Measurements from ENCODE around the gene SPATA31E1. TPM values are rescaled to one million over a fixed set of nuclear protein-coding genes. Genes with fewer than 3 reads are reported as not detected.

Gene SPATA31E1
- total and polyA plus RNA-seq, 2 donors (not counting 1 experiment from before 2014, with no cell fraction given), result not detected

- TF ChIP-seq, protein P1, sequence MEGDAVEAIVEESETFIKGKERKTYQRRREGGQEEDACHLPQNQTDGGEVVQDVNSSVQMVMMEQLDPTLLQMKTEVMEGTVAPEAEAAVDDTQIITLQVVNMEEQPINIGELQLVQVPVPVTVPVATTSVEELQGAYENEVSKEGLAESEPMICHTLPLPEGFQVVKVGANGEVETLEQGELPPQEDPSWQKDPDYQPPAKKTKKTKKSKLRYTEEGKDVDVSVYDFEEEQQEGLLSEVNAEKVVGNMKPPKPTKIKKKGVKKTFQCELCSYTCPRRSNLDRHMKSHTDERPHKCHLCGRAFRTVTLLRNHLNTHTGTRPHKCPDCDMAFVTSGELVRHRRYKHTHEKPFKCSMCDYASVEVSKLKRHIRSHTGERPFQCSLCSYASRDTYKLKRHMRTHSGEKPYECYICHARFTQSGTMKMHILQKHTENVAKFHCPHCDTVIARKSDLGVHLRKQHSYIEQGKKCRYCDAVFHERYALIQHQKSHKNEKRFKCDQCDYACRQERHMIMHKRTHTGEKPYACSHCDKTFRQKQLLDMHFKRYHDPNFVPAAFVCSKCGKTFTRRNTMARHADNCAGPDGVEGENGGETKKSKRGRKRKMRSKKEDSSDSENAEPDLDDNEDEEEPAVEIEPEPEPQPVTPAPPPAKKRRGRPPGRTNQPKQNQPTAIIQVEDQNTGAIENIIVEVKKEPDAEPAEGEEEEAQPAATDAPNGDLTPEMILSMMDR (conservative IDR thresholded peaks at IDR 0.05 in 1 of 2, IDR thresholded peaks at IDR 0.05 in 1 of 2; ENCODE audit: low read depth in 1 of 2, low read length in 2 of 2), result no peak
- no peak for TF ChIP-seq EZH2 (IDR thresholded peaks at IDR 0.05; ENCODE audit: low read length, missing control alignments)
- Histone ChIP-seq H3K9ac (ENCODE audit: insufficient read depth, low read length) (no peak overlapping the region), H3K27me3 (ENCODE audit: control insufficient read depth, insufficient read depth, low read length) (no peaks in the 10 kb centered on the region), H3K4me3 (replicated peaks in 1 of 4; ENCODE audit: control extremely low read depth in 1 of 4, insufficient read depth in 1 of 4, low read depth in 3 of 4, low read length in 4 of 4) (no peak overlapping the region), H3K36me3 (ENCODE audit: control insufficient read depth, insufficient read depth, low read length) (no peaks in the 10 kb centered on the region), H4K20me1 (ENCODE audit: control insufficient read depth, extremely low read depth, insufficient read depth, low read length) (no peaks in the 10 kb centered on the region), H3K4me1 (ENCODE audit: control insufficient read depth, extremely low read depth, insufficient read depth, low read length) (peaks cover 8% of the 10 kb centered on the region), H3K9me3 (ENCODE audit: control insufficient read depth, insufficient read depth, low read depth, low read length) (no peaks in the 10 kb centered on the region), H3K27ac (ENCODE audit: insufficient read depth, low read length) (no peak overlapping the region), H2AFZ (ENCODE audit: low read length) (no peak overlapping the region), H3K4me2 (ENCODE audit: extremely low read depth, insufficient read depth, low read length) (no peak overlapping the region), H3K79me2 (ENCODE audit: control insufficient read depth, insufficient read depth, low read length) (no peaks in the 10 kb centered on the region)
- DNase-seq (ENCODE audit: low read depth in 2 of 2), result no peak
Measured at GRCh38 chr9:87863882-87864465, 18.7 kb upstream of the SPATA31E1 start.

DNA sequence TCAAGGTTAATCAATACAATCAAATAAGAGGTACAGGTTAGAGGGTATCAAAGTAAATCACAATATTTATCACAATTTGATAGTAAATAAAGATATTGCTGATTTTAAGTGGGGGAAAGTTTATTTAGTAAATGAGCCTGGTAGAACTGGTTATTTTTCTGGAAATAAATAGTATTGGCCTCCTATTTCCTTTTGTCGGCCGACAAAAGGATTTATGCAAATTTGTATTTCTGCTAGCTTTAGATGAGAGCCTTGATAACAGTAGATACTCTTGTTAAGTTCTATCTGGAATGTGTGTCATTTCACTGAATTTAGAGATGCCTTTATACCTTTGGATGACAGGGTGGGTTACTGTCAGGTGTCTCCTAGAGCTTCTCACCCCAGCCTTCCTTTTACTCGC lies 17.8 kb upstream of the SPATA31E1 start:
- Histone ChIP-seq H3K4me3 (replicated peaks in 1 of 4; ENCODE audit: control extremely low read depth in 1 of 4, insufficient read depth in 1 of 4, low read depth in 3 of 4, low read length in 4 of 4) (no peak overlapping the region), H3K4me2 (ENCODE audit: extremely low read depth, insufficient read depth, low read length) (no peak overlapping the region)
- TF ChIP-seq EZH2 (IDR thresholded peaks at IDR 0.05; ENCODE audit: low read length, missing control alignments), result no peak
- TF ChIP-seq, protein P1 (conservative IDR thresholded peaks at IDR 0.05 in 1 of 2, IDR thresholded peaks at IDR 0.05 in 1 of 2; ENCODE audit: low read depth in 1 of 2, low read length in 2 of 2), result no peak

DNA sequence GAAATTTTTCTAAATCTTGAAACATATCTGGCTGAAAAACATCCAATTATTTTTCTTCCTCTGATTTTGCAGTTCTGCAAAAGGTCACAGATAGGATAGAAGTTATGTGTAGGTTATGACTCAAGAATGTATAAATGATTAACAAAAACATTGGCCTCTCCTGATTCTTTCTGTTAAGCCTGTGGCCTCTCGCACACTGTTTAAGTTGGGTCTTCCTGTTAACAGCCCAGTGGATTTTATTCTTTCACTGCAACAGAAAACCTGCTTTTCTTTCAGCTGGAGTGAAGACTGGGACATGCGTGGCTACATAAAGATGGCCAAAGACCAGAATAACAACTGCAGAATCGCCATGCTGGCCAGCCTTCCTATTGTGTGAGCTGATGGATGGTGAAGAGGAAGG lies 17.1 kb upstream of the SPATA31E1 start:
- peak overlapping the region; percentile 55 for H2AFZ ChIP-seq (ENCODE audit: low read length)
- no peak for TF ChIP-seq EZH2 (IDR thresholded peaks at IDR 0.05; ENCODE audit: low read length, missing control alignments)
- TF ChIP-seq, protein P1 (conservative IDR thresholded peaks at IDR 0.05 in 1 of 2, IDR thresholded peaks at IDR 0.05 in 1 of 2; ENCODE audit: low read depth in 1 of 2, low read length in 2 of 2), result no peak
- no peak for DNase-seq (ENCODE audit: low read depth in 2 of 2)

More for the DNA sequence above, 17.8 kb upstream of the SPATA31E1 start:
- Histone ChIP-seq H3K27me3 (ENCODE audit: control insufficient read depth, insufficient read depth, low read length) (no peaks in the 10 kb centered on the region), H3K27ac (ENCODE audit: insufficient read depth, low read length) (no peak overlapping the region), H3K4me1 (ENCODE audit: control insufficient read depth, extremely low read depth, insufficient read depth, low read length) (peaks cover 8% of the 10 kb centered on the region), H4K20me1 (ENCODE audit: control insufficient read depth, extremely low read depth, insufficient read depth, low read length) (no peaks in the 10 kb centered on the region), H3K36me3 (ENCODE audit: control insufficient read depth, insufficient read depth, low read length) (no peaks in the 10 kb centered on the region), H3K9me3 (ENCODE audit: control insufficient read depth, insufficient read depth, low read depth, low read length) (no peaks in the 10 kb centered on the region), H3K79me2 (ENCODE audit: control insufficient read depth, insufficient read depth, low read length) (no peaks in the 10 kb centered on the region), H2AFZ (ENCODE audit: low read length) (no peak overlapping the region), H3K9ac (ENCODE audit: insufficient read depth, low read length) (no peak overlapping the region)
- DNase-seq (ENCODE audit: low read depth in 2 of 2), result no peak

More for the DNA sequence above, 17.1 kb upstream of the SPATA31E1 start:
- H3K4me2 ChIP-seq (ENCODE audit: extremely low read depth, insufficient read depth, low read length), result peak overlapping the region; percentile 37
- H4K20me1 ChIP-seq (ENCODE audit: control insufficient read depth, extremely low read depth, insufficient read depth, low read length), result no peaks in the 10 kb centered on the region
- no peaks in the 10 kb centered on the region for H3K9me3 ChIP-seq (ENCODE audit: control insufficient read depth, insufficient read depth, low read depth, low read length)
- H3K9ac ChIP-seq (ENCODE audit: insufficient read depth, low read length), result no peak overlapping the region
- no peaks in the 10 kb centered on the region for H3K27me3 ChIP-seq (ENCODE audit: control insufficient read depth, insufficient read depth, low read length)
- H3K79me2 ChIP-seq (ENCODE audit: control insufficient read depth, insufficient read depth, low read length), result no peaks in the 10 kb centered on the region
- H3K4me3 ChIP-seq (replicated peaks in 1 of 4; ENCODE audit: control extremely low read depth in 1 of 4, insufficient read depth in 1 of 4, low read depth in 3 of 4, low read length in 4 of 4), result no peak overlapping the region
- H3K27ac ChIP-seq (ENCODE audit: insufficient read depth, low read length), result peak overlapping the region; percentile 31
- H3K4me1 ChIP-seq (ENCODE audit: control insufficient read depth, extremely low read depth, insufficient read depth, low read length), result peaks cover 8% of the 10 kb centered on the region
- H3K36me3 ChIP-seq (ENCODE audit: control insufficient read depth, insufficient read depth, low read length), result no peaks in the 10 kb centered on the region

Data from fibroblast of lung (primary cell).